SU-DHL-6 (cell line): ENCODE results near the gene CDNF.

Experiments used
- CTCF ChIP-seq: fragments of 200-600 bp; sonication (generic); IDR thresholded peaks from one replicate; pipeline ENCODE4 v1.5.1; 2017; ENCODE audit warnings: antibody characterized with exemption, mild to moderate bottlenecking, low read length, moderate library complexity; ENCODE audit not compliant: insufficient read depth, poor library complexity, severe bottlenecking
- EZH2phosphoT487 ChIP-seq: fragments of 200-600 bp; sonication (generic), shearing (Covaris generic); conservative IDR thresholded peaks from 2 replicates; pipeline ENCODE4 v1.6.1; 2018; ENCODE audit warnings: mild to moderate bottlenecking, antibody characterized with exemption, low read length, moderate library complexity, mixed read lengths

- TF ChIP-seq CTCF, result no peak
- TF ChIP-seq EZH2phosphoT487, result no peak
These were observed 2.3 kb upstream of the CDNF start for GRCh38 chr10:14840178-14840577.
